ENCODE measurements around the gene TLE4.
A peak's percentile ranks its signal among the peaks of the same experiment; 100 is the strongest.

The TLE4 gene

GRCh38 chr9:79660615-79661014, 88.8 kb downstream of the TLE4 start:
- Histone ChIP-seq H3K4me1 (ENCODE audit: control insufficient read depth, insufficient read depth, low read length) (peaks cover 9% of the 10 kb centered on the region), H3K4me3 (ENCODE audit: low read length) (no peak overlapping the region), H3K9me3 (ENCODE audit: control insufficient read depth, low read length) (no peaks in the 10 kb centered on the region), H3K36me3 (ENCODE audit: control insufficient read depth, insufficient read depth, low read length, severe bottlenecking) (no peaks in the 10 kb centered on the region), H3K9ac (ENCODE audit: low read length) (no peak overlapping the region), H3K27me3 (replicated peaks; ENCODE audit: control insufficient read depth, insufficient read depth, low read length) (no peaks in the 10 kb centered on the region)
- no peak for DNase-seq (ENCODE audit: low read depth)

GRCh38 chr9:79661279-79661678, 89.5 kb downstream of the TLE4 start:
- H3K9ac ChIP-seq (ENCODE audit: low read length), result no peak overlapping the region
- no peaks in the 10 kb centered on the region for H3K27me3 ChIP-seq (replicated peaks; ENCODE audit: control insufficient read depth, insufficient read depth, low read length)
- H3K4me1 ChIP-seq (ENCODE audit: control insufficient read depth, insufficient read depth, low read length), result peaks cover 9% of the 10 kb centered on the region
- H3K9me3 ChIP-seq (ENCODE audit: control insufficient read depth, low read length), result no peaks in the 10 kb centered on the region
- H3K4me3 ChIP-seq (ENCODE audit: low read length), result no peak overlapping the region
- no peak for DNase-seq (ENCODE audit: low read depth)
- no peaks in the 10 kb centered on the region for H3K36me3 ChIP-seq (ENCODE audit: control insufficient read depth, insufficient read depth, low read length, severe bottlenecking)

GRCh38 chr9:79661886-79662536, 90.2 kb downstream of the TLE4 start:
- Histone ChIP-seq H3K4me3 (ENCODE audit: low read length) (no peak overlapping the region), H3K27me3 (replicated peaks; ENCODE audit: control insufficient read depth, insufficient read depth, low read length) (no peaks in the 10 kb centered on the region), H3K4me1 (ENCODE audit: control insufficient read depth, insufficient read depth, low read length) (peaks cover 9% of the 10 kb centered on the region), H3K9me3 (ENCODE audit: control insufficient read depth, low read length) (no peaks in the 10 kb centered on the region), H3K36me3 (ENCODE audit: control insufficient read depth, insufficient read depth, low read length, severe bottlenecking) (no peaks in the 10 kb centered on the region), H3K9ac (ENCODE audit: low read length) (no peak overlapping the region)
- peak; percentile 21 for DNase-seq (ENCODE audit: low read depth)

GRCh38 chr9:79662537-79662956, 90.8 kb downstream of the TLE4 start:
- DNase-seq (ENCODE audit: low read depth), result peak; percentile 72
- Histone ChIP-seq H3K9ac (ENCODE audit: low read length) (no peak overlapping the region), H3K9me3 (ENCODE audit: control insufficient read depth, low read length) (no peaks in the 10 kb centered on the region), H3K36me3 (ENCODE audit: control insufficient read depth, insufficient read depth, low read length, severe bottlenecking) (no peaks in the 10 kb centered on the region), H3K4me1 (ENCODE audit: control insufficient read depth, insufficient read depth, low read length) (peaks cover 9% of the 10 kb centered on the region), H3K27me3 (replicated peaks; ENCODE audit: control insufficient read depth, insufficient read depth, low read length) (no peaks in the 10 kb centered on the region), H3K4me3 (ENCODE audit: low read length) (no peak overlapping the region)

GRCh38 chr9:79663300-79663699, 91.5 kb downstream of the TLE4 start:
- Histone ChIP-seq H3K9ac (ENCODE audit: low read length) (no peak overlapping the region), H3K36me3 (ENCODE audit: control insufficient read depth, insufficient read depth, low read length, severe bottlenecking) (no peaks in the 10 kb centered on the region), H3K4me1 (ENCODE audit: control insufficient read depth, insufficient read depth, low read length) (peaks cover 6% of the 10 kb centered on the region), H3K9me3 (ENCODE audit: control insufficient read depth, low read length) (no peaks in the 10 kb centered on the region), H3K27me3 (replicated peaks; ENCODE audit: control insufficient read depth, insufficient read depth, low read length) (no peaks in the 10 kb centered on the region), H3K4me3 (ENCODE audit: low read length) (peak overlapping the region; percentile 8)
- DNase-seq (ENCODE audit: low read depth), result no peak

- Histone ChIP-seq H3K4me3 (ENCODE audit: low read length) (no peak overlapping the region), H3K4me1 (ENCODE audit: control insufficient read depth, insufficient read depth, low read length) (peaks cover 6% of the 10 kb centered on the region), H3K9me3 (ENCODE audit: control insufficient read depth, low read length) (no peaks in the 10 kb centered on the region), H3K36me3 (ENCODE audit: control insufficient read depth, insufficient read depth, low read length, severe bottlenecking) (no peaks in the 10 kb centered on the region), H3K27me3 (replicated peaks; ENCODE audit: control insufficient read depth, insufficient read depth, low read length) (no peaks in the 10 kb centered on the region), H3K9ac (ENCODE audit: low read length) (no peak overlapping the region)
- no peak for DNase-seq (ENCODE audit: low read depth)
Observed at GRCh38 chr9:79663878-79664277, 92.1 kb downstream of the TLE4 start.

- DNase-seq (ENCODE audit: low read depth), result no peak
- Histone ChIP-seq H3K9me3 (ENCODE audit: control insufficient read depth, low read length) (no peaks in the 10 kb centered on the region), H3K4me1 (ENCODE audit: control insufficient read depth, insufficient read depth, low read length) (peaks cover 6% of the 10 kb centered on the region), H3K9ac (ENCODE audit: low read length) (no peak overlapping the region), H3K27me3 (replicated peaks; ENCODE audit: control insufficient read depth, insufficient read depth, low read length) (no peaks in the 10 kb centered on the region), H3K36me3 (ENCODE audit: control insufficient read depth, insufficient read depth, low read length, severe bottlenecking) (no peaks in the 10 kb centered on the region), H3K4me3 (ENCODE audit: low read length) (no peak overlapping the region)
Observed at GRCh38 chr9:79664375-79664831, 92.6 kb downstream of the TLE4 start.

GRCh38 chr9:79665369-79665768, 93.6 kb downstream of the TLE4 start:
- Histone ChIP-seq H3K4me1 (ENCODE audit: control insufficient read depth, insufficient read depth, low read length) (peaks cover 6% of the 10 kb centered on the region), H3K36me3 (ENCODE audit: control insufficient read depth, insufficient read depth, low read length, severe bottlenecking) (no peaks in the 10 kb centered on the region)
- no peak for DNase-seq (ENCODE audit: low read depth)

GRCh38 chr9:79665931-79666330, 94.2 kb downstream of the TLE4 start:
- Histone ChIP-seq H3K9ac (ENCODE audit: low read length) (no peak overlapping the region), H3K27me3 (replicated peaks; ENCODE audit: control insufficient read depth, insufficient read depth, low read length) (no peaks in the 10 kb centered on the region), H3K36me3 (ENCODE audit: control insufficient read depth, insufficient read depth, low read length, severe bottlenecking) (no peaks in the 10 kb centered on the region), H3K9me3 (ENCODE audit: control insufficient read depth, low read length) (no peaks in the 10 kb centered on the region), H3K4me3 (ENCODE audit: low read length) (no peak overlapping the region), H3K4me1 (ENCODE audit: control insufficient read depth, insufficient read depth, low read length) (peaks cover 6% of the 10 kb centered on the region)
- no peak for DNase-seq (ENCODE audit: low read depth)

More at GRCh38 chr9:79665369-79665768, 93.6 kb downstream of the TLE4 start:
- Histone ChIP-seq H3K9ac (ENCODE audit: low read length) (no peak overlapping the region), H3K27me3 (replicated peaks; ENCODE audit: control insufficient read depth, insufficient read depth, low read length) (no peaks in the 10 kb centered on the region), H3K4me3 (ENCODE audit: low read length) (no peak overlapping the region), H3K9me3 (ENCODE audit: control insufficient read depth, low read length) (no peaks in the 10 kb centered on the region)

GRCh38 chr9:79667120-79667519, 95.4 kb downstream of the TLE4 start:
- no peaks in the 10 kb centered on the region for H3K36me3 ChIP-seq (ENCODE audit: control insufficient read depth, insufficient read depth, low read length, severe bottlenecking)
- peaks cover 6% of the 10 kb centered on the region for H3K4me1 ChIP-seq (ENCODE audit: control insufficient read depth, insufficient read depth, low read length)

GRCh38 chr9:79667817-79668436, 96.2 kb downstream of the TLE4 start:
- H3K36me3 ChIP-seq (ENCODE audit: control insufficient read depth, insufficient read depth, low read length, severe bottlenecking), result no peaks in the 10 kb centered on the region
- H3K9me3 ChIP-seq (ENCODE audit: control insufficient read depth, low read length), result no peaks in the 10 kb centered on the region
- H3K9ac ChIP-seq (ENCODE audit: low read length), result no peak overlapping the region
- H3K4me3 ChIP-seq (ENCODE audit: low read length), result no peak overlapping the region
- H3K4me1 ChIP-seq (ENCODE audit: control insufficient read depth, insufficient read depth, low read length), result peaks cover 6% of the 10 kb centered on the region
- H3K27me3 ChIP-seq (replicated peaks; ENCODE audit: control insufficient read depth, insufficient read depth, low read length), result no peaks in the 10 kb centered on the region
- no peak for DNase-seq (ENCODE audit: low read depth)

More at GRCh38 chr9:79667120-79667519, 95.4 kb downstream of the TLE4 start:
- no peak overlapping the region for H3K9ac ChIP-seq (ENCODE audit: low read length)
- DNase-seq (ENCODE audit: low read depth), result no peak
- H3K4me3 ChIP-seq (ENCODE audit: low read length), result no peak overlapping the region
- no peaks in the 10 kb centered on the region for H3K27me3 ChIP-seq (replicated peaks; ENCODE audit: control insufficient read depth, insufficient read depth, low read length)
- no peaks in the 10 kb centered on the region for H3K9me3 ChIP-seq (ENCODE audit: control insufficient read depth, low read length)

Measured in adipocyte (in vitro differentiated cells).